HFFc6 (cell line): Measurements from ENCODE around the gene MED16. TPM values are rescaled to one million over a fixed set of nuclear protein-coding genes. Genes with fewer than 3 reads are reported as not detected.

ENCODE experiments used
- DNase-seq: peaks from one replicate; pipeline ENCODE4 v3.0.0-alpha.2; 2018
- H3K27ac Mint-ChIP-seq: 2 replicates; pipeline ENCODE4 v1.8.0; 2020; ENCODE audit warnings: mild to moderate bottlenecking, mixed read lengths
- H3K27me3 Mint-ChIP-seq: 2 replicates; pipeline ENCODE4 v1.8.0; 2021; ENCODE audit warnings: mild to moderate bottlenecking, moderate library complexity, mixed read lengths; ENCODE audit not compliant: insufficient read depth
- H3K36me3 Mint-ChIP-seq: 2 replicates; pipeline ENCODE4 v1.8.0; 2021; ENCODE audit warnings: low read depth, mixed read lengths
- H3K4me1 Mint-ChIP-seq: 2 replicates; pipeline ENCODE4 v1.8.0; 2020; ENCODE audit warnings: low read depth, mixed read lengths
- H3K4me3 Mint-ChIP-seq: 2 replicates; pipeline ENCODE4 v1.8.0; 2020; ENCODE audit warnings: mild to moderate bottlenecking, moderate library complexity, mixed read lengths
- H3K9me3 Mint-ChIP-seq: 2 replicates; pipeline ENCODE4 v1.8.0; 2020; ENCODE audit warnings: mild to moderate bottlenecking, mixed read lengths
- CTCF ChIP-seq: fragments of 200-600 bp; sonication (generic); IDR thresholded peaks from 2 replicates; pipeline ENCODE4 v1.5.0; 2021; ENCODE audit warnings: antibody characterized with exemption, mild to moderate bottlenecking
- total RNA-seq, 6 experiments: library from RNA; stranded (reverse); fragmentation: NEBNext Ultra II Directional; extraction: Animal tissue kit (Norgen Biotek cat#: 25700); gene quantifications; 2 replicates in 1 of 6; 3 replicates in 5 of 6; pipeline ENCODE4 v1.2.3, GENCODE V29; 2021

MED16 gene
- total RNA-seq, 6 experiments from 2014 or later = 58.1 to 91.0 (median 70.9) TPM

- no peak for DNase-seq
- TF ChIP-seq CTCF = no peak
- Mint-ChIP-seq H3K9me3 (no peaks in the 10 kb centered on the region), H3K36me3 (peaks cover 5% of the 10 kb centered on the region; the same call in 1 of the 2 replicates), H3K4me3 (no peak overlapping the region), H3K4me1 (peaks cover 11% of the 10 kb centered on the region), H3K27ac (no peak overlapping the region), H3K27me3 (peaks cover 1% of the 10 kb centered on the region; the same call in 1 of the 2 replicates)
Observed at GRCh38 chr19:907183-907853, 14.3 kb upstream of the MED16 start.

- peaks cover 1% of the 10 kb centered on the region; the same call in 1 of the 2 replicates for H3K27me3 Mint-ChIP-seq
- peaks cover 5% of the 10 kb centered on the region; the same call in 1 of the 2 replicates for H3K36me3 Mint-ChIP-seq
- H3K4me1 Mint-ChIP-seq = peaks cover 11% of the 10 kb centered on the region
- no peaks in the 10 kb centered on the region for H3K9me3 Mint-ChIP-seq
- H3K27ac Mint-ChIP-seq = no peak overlapping the region
- H3K4me3 Mint-ChIP-seq = no peak overlapping the region
- TF ChIP-seq CTCF = no peak
- no peak for DNase-seq
Observed at GRCh38 chr19:906480-906879, 13.5 kb upstream of the MED16 start.

GRCh38 chr19:904545-904944, 11.6 kb upstream of the MED16 start:
- DNase-seq = no peak
- peaks cover 5% of the 10 kb centered on the region; the same call in 1 of the 2 replicates for H3K36me3 Mint-ChIP-seq
- no peak for TF ChIP-seq CTCF
- no peak overlapping the region for H3K27ac Mint-ChIP-seq
- H3K9me3 Mint-ChIP-seq = no peaks in the 10 kb centered on the region
- H3K4me3 Mint-ChIP-seq = no peak overlapping the region
- H3K27me3 Mint-ChIP-seq = peaks cover 1% of the 10 kb centered on the region; the same call in 1 of the 2 replicates
- H3K4me1 Mint-ChIP-seq = peaks cover 8% of the 10 kb centered on the region

GRCh38 chr19:903266-903797, 10.3 kb upstream of the MED16 start:
- H3K27me3 Mint-ChIP-seq = peaks cover 1% of the 10 kb centered on the region; the same call in 1 of the 2 replicates

More at GRCh38 chr19:903266-903797, 10.3 kb upstream of the MED16 start:
- no peak for DNase-seq
- Mint-ChIP-seq H3K9me3 (no peaks in the 10 kb centered on the region), H3K27ac (no peak overlapping the region), H3K4me1 (no peaks in the 10 kb centered on the region), H3K36me3 (peaks cover 5% of the 10 kb centered on the region; the same call in 1 of the 2 replicates), H3K4me3 (no peak overlapping the region)
- TF ChIP-seq CTCF = no peak
